Smooth muscle cell (in vitro differentiated cells): Measurements from ENCODE around the gene RASEF. TPM values are rescaled to one million over a fixed set of nuclear protein-coding genes. Genes with fewer than 3 reads are reported as not detected.

ENCODE experiments used
- DNase-seq: peaks from one replicate; lab custom pipeline; 2025; ENCODE audit not compliant: unreplicated experiment; lab: John Stamatoyannopoulos, UW
- H2AFZ ChIP-seq: fragments of 200-600 bp; sonication (generic); 2 replicates; pipeline ENCODE4 v1.6.0; 2016; ENCODE audit warnings: antibody characterized with exemption, low read depth, mild to moderate bottlenecking
- H3F3A ChIP-seq: fragments of 200-600 bp; sonication (generic); 2 replicates; pipeline ENCODE4 v1.6.0; 2017; ENCODE audit warnings: antibody characterized with exemption, low read depth
- H3K27ac ChIP-seq: fragments of 200-600 bp; sonication (generic); 2 replicates; pipeline ENCODE4 v1.5.1; 2016; ENCODE audit warnings: low read depth, mild to moderate bottlenecking
- H3K27me3 ChIP-seq: fragments of 200-600 bp; sonication (generic); 2 replicates; pipeline ENCODE4 v1.6.1; 2016; ENCODE audit warnings: low read depth, mild to moderate bottlenecking
- H3K36me3 ChIP-seq: fragments of 200-600 bp; sonication (generic); 2 replicates; pipeline ENCODE4 v1.5.1; 2016; ENCODE audit warnings: low read depth
- H3K4me1 ChIP-seq: fragments of 200-600 bp; sonication (generic); 2 replicates; pipeline ENCODE4 v1.5.1; 2016; ENCODE audit warnings: low read depth
- H3K4me2 ChIP-seq: fragments of 200-600 bp; sonication (generic); 2 replicates; pipeline ENCODE4 v1.6.0; 2016; ENCODE audit warnings: mild to moderate bottlenecking
- H3K4me3 ChIP-seq: fragments of 200-600 bp; sonication (generic); 2 replicates; pipeline ENCODE4 v1.5.1; 2016; ENCODE audit warnings: mild to moderate bottlenecking
- H3K79me2 ChIP-seq: fragments of 200-600 bp; sonication (generic); 2 replicates; pipeline ENCODE4 v1.6.0; 2016; ENCODE audit warnings: low read depth, mild to moderate bottlenecking
- H3K9ac ChIP-seq: fragments of 200-600 bp; sonication (generic); 2 replicates; pipeline ENCODE4 v1.6.0; 2016; ENCODE audit warnings: low read depth
- H3K9me3 ChIP-seq: fragments of 200-600 bp; sonication (generic); replicated peaks from 2 replicates; pipeline ENCODE4 v1.5.1; 2016; ENCODE audit warnings: low read depth
- H4K20me1 ChIP-seq: fragments of 200-600 bp; sonication (generic); 2 replicates; pipeline ENCODE4 v1.6.0; 2016; ENCODE audit warnings: low read depth
- WGBS: methylation state at CpG from one replicate; pipeline ENCODE4 v1.1.7; 2016; ENCODE audit warnings: low lambda C conversion rate; 5-methylcytosine and 5-hydroxymethylcytosine counted together
- polyA plus RNA-seq: library from polyadenylated mRNA; unstranded; fragments of >200 nt; fragmentation: Nextera tagmentation; extraction: Ambion mirVana; gene quantifications from 2 replicates; pipeline ENCODE4 v1.2.1, GENCODE V29; 2016
- total RNA-seq: library from RNA; depleted of rRNA; stranded (reverse); fragments of >200 nt; gene quantifications from 2 replicates; pipeline ENCODE4 v1.2.3, GENCODE V29; 2014
- TF ChIP-seq, protein P1 (sequence below): fragments of 200-600 bp; sonication (generic); IDR thresholded peaks from 2 replicates; pipeline ENCODE4 v1.5.1; 2017; ENCODE audit warnings: borderline replicate concordance, mild to moderate bottlenecking, antibody characterized with exemption; ENCODE audit not compliant: insufficient read depth, poor library complexity, severe bottlenecking

Gene RASEF
- total and polyA plus RNA-seq, 2 experiments from 2014 or later, result 0.11 to 1.7 TPM

DNA sequence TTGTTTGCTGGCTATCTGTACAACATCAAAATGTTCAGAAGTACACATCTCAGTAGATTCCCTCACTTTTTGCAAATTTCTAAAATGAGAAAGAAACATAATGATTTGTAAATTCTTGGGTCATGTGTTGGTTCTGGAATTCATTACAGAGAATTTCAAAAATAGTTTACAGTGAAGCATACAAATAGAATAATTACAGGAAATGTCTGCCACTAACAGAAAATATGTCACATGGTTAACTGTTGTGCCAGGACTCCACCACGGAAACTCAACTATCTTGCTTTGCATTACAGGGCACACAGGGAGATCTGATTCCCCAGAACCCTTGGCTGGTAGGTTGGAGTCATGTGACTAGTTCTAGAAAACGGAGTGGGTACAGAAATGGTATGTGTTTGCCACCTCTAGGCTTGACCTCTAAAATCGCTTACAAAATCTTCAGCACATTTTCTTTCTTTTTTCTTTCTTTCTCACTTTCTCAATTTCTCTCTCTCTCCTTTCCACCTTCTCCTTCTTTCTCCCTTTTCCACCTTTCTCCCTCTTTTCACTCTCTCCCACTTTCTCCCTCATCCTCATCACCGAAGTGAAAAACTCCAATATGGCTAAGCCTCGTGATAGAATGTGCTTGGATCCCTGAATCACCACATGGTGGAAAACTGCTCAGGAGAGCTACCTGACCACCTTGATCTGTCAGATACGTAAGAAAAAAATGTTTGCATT, 32.4 kb downstream of the RASEF start:
- H3K27me3 ChIP-seq, result no peaks in the 10 kb centered on the region
- H3F3A ChIP-seq, result no peaks in the 10 kb centered on the region
- TF ChIP-seq, protein P1, sequence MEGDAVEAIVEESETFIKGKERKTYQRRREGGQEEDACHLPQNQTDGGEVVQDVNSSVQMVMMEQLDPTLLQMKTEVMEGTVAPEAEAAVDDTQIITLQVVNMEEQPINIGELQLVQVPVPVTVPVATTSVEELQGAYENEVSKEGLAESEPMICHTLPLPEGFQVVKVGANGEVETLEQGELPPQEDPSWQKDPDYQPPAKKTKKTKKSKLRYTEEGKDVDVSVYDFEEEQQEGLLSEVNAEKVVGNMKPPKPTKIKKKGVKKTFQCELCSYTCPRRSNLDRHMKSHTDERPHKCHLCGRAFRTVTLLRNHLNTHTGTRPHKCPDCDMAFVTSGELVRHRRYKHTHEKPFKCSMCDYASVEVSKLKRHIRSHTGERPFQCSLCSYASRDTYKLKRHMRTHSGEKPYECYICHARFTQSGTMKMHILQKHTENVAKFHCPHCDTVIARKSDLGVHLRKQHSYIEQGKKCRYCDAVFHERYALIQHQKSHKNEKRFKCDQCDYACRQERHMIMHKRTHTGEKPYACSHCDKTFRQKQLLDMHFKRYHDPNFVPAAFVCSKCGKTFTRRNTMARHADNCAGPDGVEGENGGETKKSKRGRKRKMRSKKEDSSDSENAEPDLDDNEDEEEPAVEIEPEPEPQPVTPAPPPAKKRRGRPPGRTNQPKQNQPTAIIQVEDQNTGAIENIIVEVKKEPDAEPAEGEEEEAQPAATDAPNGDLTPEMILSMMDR, result no peak
- 83% methylated on average over 6 of the region's 6 CpGs for WGBS
- H3K79me2 ChIP-seq, result no peaks in the 10 kb centered on the region
- no peak overlapping the region for H3K9ac ChIP-seq
- peaks cover 17% of the 10 kb centered on the region for H3K4me1 ChIP-seq
- no peaks in the 10 kb centered on the region for H4K20me1 ChIP-seq
- H3K4me3 ChIP-seq, result no peak overlapping the region
- H3K36me3 ChIP-seq, result no peaks in the 10 kb centered on the region
- no peak for DNase-seq
- no peaks in the 10 kb centered on the region for H3K9me3 ChIP-seq
- H3K27ac ChIP-seq, result no peak overlapping the region
- no peak overlapping the region for H3K4me2 ChIP-seq
- no peak overlapping the region for H2AFZ ChIP-seq

GRCh38 chr9:83029531-83030137, 33.3 kb downstream of the RASEF start:
- Histone ChIP-seq H3K36me3 (no peaks in the 10 kb centered on the region), H3K9ac (no peak overlapping the region), H3K4me2 (no peak overlapping the region), H4K20me1 (no peaks in the 10 kb centered on the region), H3K4me3 (no peak overlapping the region), H3K4me1 (peaks cover 17% of the 10 kb centered on the region), H3K9me3 (no peaks in the 10 kb centered on the region), H2AFZ (no peak overlapping the region), H3K79me2 (no peaks in the 10 kb centered on the region), H3K27me3 (no peaks in the 10 kb centered on the region), H3K27ac (peak overlapping the region; percentile 97), H3F3A (no peaks in the 10 kb centered on the region)
- TF ChIP-seq, protein P1, result no peak
- WGBS, result 92% methylated on average over 7 of the region's 7 CpGs
- no peak for DNase-seq

GRCh38 chr9:83027153-83027891, 35.6 kb downstream of the RASEF start:
- Histone ChIP-seq H3F3A (no peaks in the 10 kb centered on the region), H3K36me3 (no peaks in the 10 kb centered on the region), H3K9ac (peak overlapping the region; percentile 86), H3K4me1 (peaks cover 9% of the 10 kb centered on the region), H3K27ac (peak overlapping the region; percentile 97), H3K4me3 (no peak overlapping the region), H4K20me1 (no peaks in the 10 kb centered on the region), H3K4me2 (peak overlapping the region; percentile 41), H3K79me2 (no peaks in the 10 kb centered on the region), H3K27me3 (peaks cover 1% of the 10 kb centered on the region), H2AFZ (no peak overlapping the region), H3K9me3 (no peaks in the 10 kb centered on the region)
- TF ChIP-seq, protein P1, result no peak
- no peak for DNase-seq
- 35% methylated on average over 5 of the region's 5 CpGs for WGBS
